K562 (cell line): ENCODE results near the gene KLHL22. TPM values are rescaled to one million over a fixed set of nuclear protein-coding genes. Genes with fewer than 3 reads are reported as not detected.
A peak's percentile ranks its signal among the peaks of the same experiment; 100 is the strongest.

Experiments used
- BRD4 ChIP-seq: fragments of 200-600 bp; sonication (generic); IDR thresholded peaks from 2 replicates; pipeline ENCODE4 v1.6.1; 2017; ENCODE audit warnings: inconsistent platforms
- CAMTA2 ChIP-seq: fragments of 250-450 bp; sonication (Bioruptor Pico); conservative IDR thresholded peaks from 2 replicates; pipeline ENCODE4 v1.5.1; 2022
- CEBPG ChIP-seq, 3 experiments: fragments of 200-800 bp in 1 of 3; sonication (Bioruptor generic) in 1 of 3; sonication (generic) in 1 of 3; formaldehyde crosslinking in 1 of 3; IDR thresholded peaks in 2 of 3; conservative IDR thresholded peaks in 1 of 3; 2 replicates each; pipeline versions ENCODE4 v1.6.1 to v1.8.0; 2016 to 2022; ENCODE audit warnings: missing compliant biosample characterization in 2 of 3, missing genetic modification characterization in 2 of 3, mild to moderate bottlenecking in 1 of 3, missing genetic modification reagents in 1 of 3
- HSF4 ChIP-seq: fragments of 250-450 bp; sonication (Bioruptor Pico); IDR thresholded peaks from 2 replicates; pipeline ENCODE4 v2.1.2; 2022; ENCODE audit warnings: mild to moderate bottlenecking, moderate library complexity, borderline replicate concordance
- MTA2 ChIP-seq: fragments of 450-650 bp; IDR thresholded peaks from 2 replicates; pipeline ENCODE4 v1.6.1; 2016; ENCODE audit warnings: low read depth
- RBM39 ChIP-seq: fragments of 200-400 bp; formaldehyde crosslinking; optimal IDR thresholded peaks from 2 replicates; pipeline ENCODE3; 2018; ENCODE audit warnings: low read depth, low read length
- SMARCE1 ChIP-seq: fragments of 450-650 bp; IDR thresholded peaks from 2 replicates; pipeline ENCODE4 v1.7.1; 2016; ENCODE audit warnings: mild to moderate bottlenecking
- TOE1 ChIP-seq, 2 experiments: fragments of 450-650 bp in 1 of 2; sonication (generic) in 1 of 2; formaldehyde crosslinking in 1 of 2; IDR thresholded peaks; 2 replicates each; pipeline versions ENCODE4 v1.7.1 to v1.8.0; 2016 to 2022; ENCODE audit warnings: borderline replicate concordance in 2 of 2, mild to moderate bottlenecking in 2 of 2, antibody characterized with exemption in 1 of 2, inconsistent platforms in 1 of 2, low read depth in 1 of 2, missing genetic modification reagents in 1 of 2, moderate library complexity in 1 of 2
- ZNF263 ChIP-seq: sonication (generic); formaldehyde crosslinking; IDR thresholded peaks from 2 replicates; pipeline ENCODE4 v1.8.0; 2022; ENCODE audit warnings: mild to moderate bottlenecking, missing genetic modification reagents, borderline replicate concordance
- polyA plus RNA-seq, 8 experiments: library from polyadenylated mRNA; depleted of rRNA in 4 of 8; stranded (reverse) in 5 of 8; unstranded in 3 of 8; fragments of >200 nt; fragmentation: Nextera tagmentation in 2 of 8; fragmentation: Illumina TruSeq in 1 of 8; extraction: Ambion mirVana in 2 of 8; extraction: Trizol in 1 of 8; gene quantifications; 2 replicates each; pipeline versions ENCODE4 v1.2.1 to v1.2.3, GENCODE V29; 2011 to 2014; ENCODE audit warnings: inconsistent platforms in 1 of 8, missing spikeins in 1 of 8
- total RNA-seq, 7 experiments: library from RNA; depleted of rRNA in 6 of 7; stranded (reverse); fragments of >200 nt in 6 of 7; fragmentation: Illumina TruSeq in 2 of 7; extraction: Trizol in 2 of 7; gene quantifications; 2 replicates each; pipeline versions ENCODE4 v1.2.1 to v1.2.3, GENCODE V29; 2011 to 2021; ENCODE audit warnings: low replicate concordance in 1 of 7
- TF ChIP-seq, protein P1 (sequence below), 2 experiments: fragments of 450-650 bp; IDR thresholded peaks; 2 replicates each; pipeline ENCODE4 v1.6.1; 2016; ENCODE audit warnings: mild to moderate bottlenecking in 2 of 2, borderline replicate concordance in 1 of 2, low read depth in 1 of 2, moderate library complexity in 1 of 2
- TF ChIP-seq, protein P2 (sequence below): IDR thresholded peaks from 3 replicates; pipeline ENCODE4 v1.6.1; 2011; ENCODE audit warnings: borderline replicate concordance, mild to moderate bottlenecking, moderate library complexity; ENCODE audit not compliant: insufficient read length; ENCODE audit errors: extremely low read depth
- TF ChIP-seq, protein P3 (sequence below): fragments of 250-450 bp; sonication (Bioruptor Pico); IDR thresholded peaks from 2 replicates; pipeline ENCODE4 v1.5.0; 2021

KLHL22 gene
- total and polyA plus RNA-seq, 9 of the 15 experiments (the other 6 are each of a cell fraction or from before 2014, with no cell fraction given): 1.3 to 25.6 (median 15.2) TPM

DNA sequence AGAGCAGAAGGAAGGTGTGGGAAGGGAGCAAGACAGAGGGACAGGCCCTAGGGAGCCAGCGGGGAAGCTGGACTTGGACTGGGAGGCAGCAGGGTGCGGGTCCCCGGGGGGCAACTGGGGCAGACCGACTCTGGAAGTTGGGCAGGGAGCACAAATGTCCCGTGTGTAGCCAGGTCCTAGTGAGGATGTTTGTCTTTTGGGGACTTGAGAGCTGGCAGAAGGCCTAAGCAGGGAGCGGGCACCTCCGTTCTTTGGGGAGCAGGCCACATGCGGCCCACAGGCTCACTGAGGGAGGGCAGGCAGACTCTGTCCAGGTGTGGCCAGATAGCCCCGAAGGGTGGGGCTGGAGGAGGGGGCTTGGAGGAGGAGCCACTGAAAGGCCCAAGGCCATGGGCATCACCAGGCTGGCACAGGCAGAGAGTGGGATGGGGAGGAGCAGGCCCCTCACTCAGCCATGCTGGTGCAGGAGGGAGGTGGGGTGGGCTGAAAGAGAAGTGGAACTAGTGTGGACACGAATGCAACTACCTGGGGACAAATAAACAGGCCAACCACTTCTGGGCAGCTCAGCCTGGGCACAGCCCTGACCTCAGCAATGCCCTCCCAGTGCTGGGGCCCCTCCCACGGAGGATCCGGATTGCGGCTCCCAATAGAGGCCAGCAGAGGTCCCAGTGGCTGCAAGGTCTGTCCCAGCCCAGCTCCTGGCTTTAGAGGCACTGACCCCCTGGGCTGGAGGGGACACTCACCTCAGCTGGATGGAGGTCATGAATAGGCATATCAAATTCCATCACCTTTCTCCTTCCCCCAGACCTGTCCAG is 56.7 kb downstream of the KLHL22 start (continued):
- TF ChIP-seq, protein P1, sequence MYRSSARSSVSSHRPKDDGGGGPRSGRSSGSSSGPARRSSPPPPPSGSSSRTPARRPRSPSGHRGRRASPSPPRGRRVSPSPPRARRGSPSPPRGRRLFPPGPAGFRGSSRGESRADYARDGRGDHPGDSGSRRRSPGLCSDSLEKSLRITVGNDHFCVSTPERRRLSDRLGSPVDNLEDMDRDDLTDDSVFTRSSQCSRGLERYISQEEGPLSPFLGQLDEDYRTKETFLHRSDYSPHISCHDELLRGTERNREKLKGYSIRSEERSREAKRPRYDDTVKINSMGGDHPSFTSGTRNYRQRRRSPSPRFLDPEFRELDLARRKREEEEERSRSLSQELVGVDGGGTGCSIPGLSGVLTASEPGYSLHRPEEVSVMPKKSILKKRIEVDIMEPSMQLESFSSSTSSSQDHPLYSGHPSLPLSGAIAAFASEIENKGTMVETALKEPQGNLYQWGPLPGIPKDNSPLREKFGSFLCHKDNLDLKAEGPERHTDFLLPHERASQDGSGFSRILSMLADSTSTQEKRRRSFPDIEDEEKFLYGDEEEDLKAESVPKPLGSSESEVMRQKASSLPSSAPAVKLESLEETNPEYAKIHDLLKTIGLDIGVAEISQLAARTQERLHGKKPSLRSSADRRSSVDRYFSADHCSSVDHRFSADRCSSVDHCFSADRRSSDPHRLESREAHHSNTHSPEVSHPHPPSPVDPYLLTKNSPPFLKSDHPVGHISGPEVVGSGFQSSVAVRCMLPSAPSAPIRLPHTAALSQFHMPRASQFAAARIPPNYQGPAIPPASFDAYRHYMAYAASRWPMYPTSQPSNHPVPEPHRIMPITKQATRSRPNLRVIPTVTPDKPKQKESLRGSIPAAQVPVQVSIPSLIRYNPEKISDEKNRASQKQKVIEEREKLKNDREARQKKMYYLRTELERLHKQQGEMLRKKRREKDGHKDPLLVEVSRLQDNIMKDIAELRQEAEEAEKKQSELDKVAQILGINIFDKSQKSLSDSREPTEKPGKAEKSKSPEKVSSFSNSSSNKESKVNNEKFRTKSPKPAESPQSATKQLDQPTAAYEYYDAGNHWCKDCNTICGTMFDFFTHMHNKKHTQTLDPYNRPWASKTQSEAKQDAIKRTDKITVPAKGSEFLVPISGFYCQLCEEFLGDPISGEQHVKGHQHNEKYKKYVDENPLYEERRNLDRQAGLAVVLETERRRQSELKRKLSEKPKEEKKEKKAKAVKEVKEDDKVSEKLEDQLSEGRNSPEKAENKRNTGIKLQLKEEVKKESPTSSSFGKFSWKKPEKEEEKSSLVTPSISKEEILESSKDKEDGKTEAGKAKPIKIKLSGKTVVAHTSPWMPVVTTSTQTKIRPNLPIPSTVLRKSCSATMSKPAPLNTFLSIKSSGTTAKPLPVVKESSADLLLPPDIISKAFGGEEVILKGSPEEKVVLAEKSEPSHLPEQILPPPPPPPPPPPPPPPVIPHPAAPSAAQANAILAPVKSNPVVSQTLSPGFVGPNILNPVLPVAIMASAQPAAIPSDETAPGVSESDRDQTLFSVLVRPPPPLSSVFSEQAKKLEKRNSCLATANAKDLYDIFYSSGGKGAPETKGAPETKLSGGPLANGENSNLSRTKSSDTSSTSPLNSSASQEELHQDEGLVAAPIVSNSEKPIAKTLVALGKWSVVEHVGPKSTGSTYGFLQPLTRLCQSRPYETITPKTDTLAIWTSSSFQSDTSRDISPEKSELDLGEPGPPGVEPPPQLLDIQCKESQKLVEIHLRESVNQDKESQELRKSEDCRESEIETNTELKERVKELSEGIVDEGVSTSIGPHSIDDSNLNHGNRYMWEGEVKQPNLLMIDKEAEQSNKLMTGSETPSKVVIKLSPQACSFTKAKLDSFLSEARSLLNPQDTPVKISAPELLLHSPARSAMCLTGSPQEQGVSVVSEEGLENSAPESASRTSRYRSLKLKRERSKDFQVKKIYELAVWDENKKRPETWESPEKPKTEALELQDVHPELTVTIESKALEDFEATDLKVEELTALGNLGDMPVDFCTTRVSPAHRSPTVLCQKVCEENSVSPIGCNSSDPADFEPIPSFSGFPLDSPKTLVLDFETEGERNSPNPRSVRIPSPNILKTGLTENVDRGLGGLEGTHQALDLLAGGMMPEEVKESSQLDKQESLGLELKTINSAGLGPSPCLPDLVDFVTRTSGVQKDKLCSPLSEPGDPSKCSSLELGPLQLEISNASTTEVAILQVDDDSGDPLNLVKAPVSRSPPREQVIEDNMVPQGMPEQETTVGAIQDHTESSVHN (IDR thresholded peaks at IDR 0.05; ENCODE audit: borderline replicate concordance in 1 of 2, low read depth in 1 of 2): no peak
- TF ChIP-seq CEBPG (CRISPR knock-in tag; IDR thresholded peaks at IDR 0.05): peak; percentile 47; the same call in 1 of the 2 replicates
- no peak for TF ChIP-seq CEBPG (tag; conservative IDR thresholded peaks at IDR 0.05 in 1 of 2, IDR thresholded peaks at IDR 0.05 in 1 of 2)
- TF ChIP-seq RBM39: no peak
- TF ChIP-seq HSF4 (CRISPR knock-in tag): no peak
- no peak for TF ChIP-seq TOE1 (IDR thresholded peaks at IDR 0.05; ENCODE audit: borderline replicate concordance)
- TF ChIP-seq TOE1 (CRISPR knock-in tag; IDR thresholded peaks at IDR 0.05; ENCODE audit: borderline replicate concordance, low read depth): no peak
- TF ChIP-seq, protein P2, sequence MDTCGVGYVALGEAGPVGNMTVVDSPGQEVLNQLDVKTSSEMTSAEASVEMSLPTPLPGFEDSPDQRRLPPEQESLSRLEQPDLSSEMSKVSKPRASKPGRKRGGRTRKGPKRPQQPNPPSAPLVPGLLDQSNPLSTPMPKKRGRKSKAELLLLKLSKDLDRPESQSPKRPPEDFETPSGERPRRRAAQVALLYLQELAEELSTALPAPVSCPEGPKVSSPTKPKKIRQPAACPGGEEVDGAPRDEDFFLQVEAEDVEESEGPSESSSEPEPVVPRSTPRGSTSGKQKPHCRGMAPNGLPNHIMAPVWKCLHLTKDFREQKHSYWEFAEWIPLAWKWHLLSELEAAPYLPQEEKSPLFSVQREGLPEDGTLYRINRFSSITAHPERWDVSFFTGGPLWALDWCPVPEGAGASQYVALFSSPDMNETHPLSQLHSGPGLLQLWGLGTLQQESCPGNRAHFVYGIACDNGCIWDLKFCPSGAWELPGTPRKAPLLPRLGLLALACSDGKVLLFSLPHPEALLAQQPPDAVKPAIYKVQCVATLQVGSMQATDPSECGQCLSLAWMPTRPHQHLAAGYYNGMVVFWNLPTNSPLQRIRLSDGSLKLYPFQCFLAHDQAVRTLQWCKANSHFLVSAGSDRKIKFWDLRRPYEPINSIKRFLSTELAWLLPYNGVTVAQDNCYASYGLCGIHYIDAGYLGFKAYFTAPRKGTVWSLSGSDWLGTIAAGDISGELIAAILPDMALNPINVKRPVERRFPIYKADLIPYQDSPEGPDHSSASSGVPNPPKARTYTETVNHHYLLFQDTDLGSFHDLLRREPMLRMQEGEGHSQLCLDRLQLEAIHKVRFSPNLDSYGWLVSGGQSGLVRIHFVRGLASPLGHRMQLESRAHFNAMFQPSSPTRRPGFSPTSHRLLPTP: no peak
- no peak for TF ChIP-seq MTA2
- TF ChIP-seq SMARCE1: no peak
- TF ChIP-seq, protein P3, sequence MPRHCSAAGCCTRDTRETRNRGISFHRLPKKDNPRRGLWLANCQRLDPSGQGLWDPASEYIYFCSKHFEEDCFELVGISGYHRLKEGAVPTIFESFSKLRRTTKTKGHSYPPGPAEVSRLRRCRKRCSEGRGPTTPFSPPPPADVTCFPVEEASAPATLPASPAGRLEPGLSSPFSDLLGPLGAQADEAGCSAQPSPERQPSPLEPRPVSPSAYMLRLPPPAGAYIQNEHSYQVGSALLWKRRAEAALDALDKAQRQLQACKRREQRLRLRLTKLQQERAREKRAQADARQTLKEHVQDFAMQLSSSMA: no peak
- TF ChIP-seq CAMTA2 (CRISPR knock-in tag): 0 out of 2 replicates have a peak, but pooled peaks have one; percentile 18
- peak; percentile 18; the same call in 1 of the 2 replicates for TF ChIP-seq ZNF263 (CRISPR knock-in tag)
- TF ChIP-seq BRD4: no peak
